ENCODE measurements around the gene LILRA2. TPM values are rescaled to one million over a fixed set of nuclear protein-coding genes. Genes with fewer than 3 reads are reported as not detected.
"Not testable (repeated sequence)": the region's sequence is repeated elsewhere in the genome, so short reads cannot be mapped to it uniquely, and the experiment has no call there.

The LILRA2 gene
- total and polyA plus RNA-seq, 2 of the 13 experiments (the other 11 are each of a cell fraction or from before 2014, with no cell fraction given): 0.53 TPM; not detected in 1

GRCh38 chr19:54574527-54575056, 1.0 kb downstream of the LILRA2 start (continued):
- TF ChIP-seq PRDM4 (CRISPR knock-in tag; IDR thresholded peaks at IDR 0.05; ENCODE audit: borderline replicate concordance): no peak

- H3K4me2 ChIP-seq (ENCODE audit: low read depth, low read length); ATAC-seq; H3K27me3 ChIP-seq (ENCODE audit: control insufficient read depth in 1 of 2, insufficient read depth in 2 of 2, low read length in 2 of 2); H3K36me3 ChIP-seq (replicated peaks in 1 of 2; ENCODE audit: control insufficient read depth in 1 of 2, insufficient read depth in 2 of 2, low read length in 2 of 2); BruUV-seq (replicated peaks); H3K79me2 ChIP-seq (ENCODE audit: insufficient read depth, low read length); H3K4me3 ChIP-seq (replicated peaks in 1 of 3; ENCODE audit: insufficient read depth in 1 of 3, low read depth in 2 of 3, low read length in 3 of 3); intact Hi-C loops (cut with micrococcal nuclease; ENCODE audit: unreplicated experiment); FAIRE-seq; H2AFZ ChIP-seq (ENCODE audit: low read length); H3K4me1 ChIP-seq (ENCODE audit: insufficient read depth, low read length); in situ Hi-C loops (cut with HindIII; ENCODE audit: extremely low pct_ligation_motif_present, low pct_unique_long_range_greater_than_20kb); CTCF ChIA-PET (ENCODE audit: low intra/inter-chr PET ratio, low total read pairs); H4K20me1 ChIP-seq (ENCODE audit: insufficient read depth, low read length); POLR2A ChIA-PET; DNase-seq (ENCODE audit: low spot score); H3K9me3 ChIP-seq (ENCODE audit: low read length); H3K27ac ChIP-seq (ENCODE audit: extremely low read length, insufficient read depth, low read length); H3K9ac ChIP-seq (ENCODE audit: insufficient read depth, low read depth, low read length): not testable (repeated sequence)
- WGBS (ENCODE audit: low lambda C conversion rate): 20% methylated on average over 2 of the region's 9 CpGs
These were observed 1.6 kb downstream of the LILRA2 start for GRCh38 chr19:54575205-54575604.

- no peak for ATAC-seq
- no peak overlapping the region for H3K27ac ChIP-seq (ENCODE audit: extremely low read length, insufficient read depth, low read length)
- peaks cover 0 to 1% of the 10 kb centered on the region in 2 experiments; a peak in 3 of 5 replicates for H3K27me3 ChIP-seq (ENCODE audit: control insufficient read depth in 1 of 2, insufficient read depth in 2 of 2, low read length in 2 of 2)
- no peak overlapping the region for H3K4me2 ChIP-seq (ENCODE audit: low read depth, low read length)
- 38% methylated on average over 3 of the region's 6 CpGs for WGBS (ENCODE audit: low lambda C conversion rate)
- intact Hi-C loops (cut with micrococcal nuclease; ENCODE audit: unreplicated experiment) (no loop called here), in situ Hi-C loops (cut with HindIII; ENCODE audit: extremely low pct_ligation_motif_present, low pct_unique_long_range_greater_than_20kb) (no loop called here)
- no peak overlapping the region for H3K4me3 ChIP-seq (replicated peaks in 1 of 3; ENCODE audit: insufficient read depth in 1 of 3, low read depth in 2 of 3, low read length in 3 of 3)
- H3K9me3 ChIP-seq (ENCODE audit: low read length): no peaks in the 10 kb centered on the region
- POLR2A ChIA-PET: no interaction called here
- H3K36me3 ChIP-seq (replicated peaks in 1 of 2; ENCODE audit: control insufficient read depth in 1 of 2, insufficient read depth in 2 of 2, low read length in 2 of 2): no peaks in the 10 kb centered on the region
- CTCF ChIA-PET (ENCODE audit: low intra/inter-chr PET ratio, low total read pairs): no interaction called here
- no peaks in the 10 kb centered on the region for H3K4me1 ChIP-seq (ENCODE audit: insufficient read depth, low read length)
- H3K9ac ChIP-seq (ENCODE audit: insufficient read depth, low read depth, low read length): no peak overlapping the region
- no peak overlapping the region for H2AFZ ChIP-seq (ENCODE audit: low read length)
- no peak for FAIRE-seq
- H4K20me1 ChIP-seq (ENCODE audit: insufficient read depth, low read length): no peaks in the 10 kb centered on the region
- no peak for DNase-seq (ENCODE audit: low spot score)
- BruUV-seq (replicated peaks): no TSS peak
- no peaks in the 10 kb centered on the region for H3K79me2 ChIP-seq (ENCODE audit: insufficient read depth, low read length)
- no peak for TF ChIP-seq ZNF660 (CRISPR knock-in tag; IDR thresholded peaks at IDR 0.05; ENCODE audit: borderline replicate concordance, low read depth)
- no peak for TF ChIP-seq POLR2AphosphoS2 (IDR thresholded peaks at IDR 0.05; ENCODE audit: low read depth, low read length)
- TF ChIP-seq HNF4A (CRISPR knock-in tag; IDR thresholded peaks at IDR 0.05): no peak
- TF ChIP-seq ZMYM3 (CRISPR knock-in tag; IDR thresholded peaks at IDR 0.05): no peak
- no peak for TF ChIP-seq MLLT10 (CRISPR knock-in tag; IDR thresholded peaks at IDR 0.05)
- no peak for TF ChIP-seq ZNF737 (CRISPR knock-in tag; IDR thresholded peaks at IDR 0.05; ENCODE audit: borderline replicate concordance)
- TF ChIP-seq ZNF589 (CRISPR knock-in tag; conservative IDR thresholded peaks at IDR 0.05): no peak
- TF ChIP-seq ZNF883 (CRISPR knock-in tag; IDR thresholded peaks at IDR 0.05; ENCODE audit: not compliant biosample characterization): no peak
- no peak for TF ChIP-seq ZNF180 (CRISPR knock-in tag; IDR thresholded peaks at IDR 0.05; ENCODE audit: borderline replicate concordance, low read depth)
- no peak for TF ChIP-seq ZNF567 (CRISPR knock-in tag; IDR thresholded peaks at IDR 0.05; ENCODE audit: borderline replicate concordance)
- TF ChIP-seq GLI4 (CRISPR knock-in tag; IDR thresholded peaks at IDR 0.05; ENCODE audit: borderline replicate concordance): no peak
These were observed 2.9 kb downstream of the LILRA2 start for GRCh38 chr19:54576411-54576976.
